Stimulated activated CD8-positive, alpha-beta memory T cell treated with anti-CD3 and anti-CD28 coated beads, Interleukin-12 subunit alpha, Interleukin-12 subunit beta, amount 100 ng/mL, for 4 hours (primary cell): ENCODE measurements around the gene RBP5.

Source experiments
- DNase-seq: peaks from one replicate; pipeline ENCODE4 v3.0.0-alpha.2; 2020; ENCODE audit warnings: low read depth

Gene RBP5

DNA sequence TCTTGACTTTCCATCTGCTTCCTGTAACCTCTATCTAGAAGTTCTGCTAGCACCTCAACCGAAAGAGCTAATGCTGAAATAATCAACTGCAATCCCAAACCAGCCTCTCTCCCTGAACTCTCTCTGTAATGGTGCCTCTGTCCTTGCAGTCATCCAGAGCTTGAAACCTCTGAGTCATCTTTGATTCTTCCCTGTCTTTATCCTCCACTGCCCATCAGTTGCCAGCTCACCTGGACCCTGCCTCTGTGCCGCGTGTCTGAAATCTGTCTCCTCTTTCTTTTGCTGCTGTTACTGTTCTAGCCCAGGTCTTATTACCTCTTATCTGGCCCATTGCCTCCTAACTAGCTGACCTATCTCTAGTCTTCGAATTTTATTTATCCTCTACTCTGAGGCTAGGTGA, 17.0 kb upstream of the RBP5 start:
- no peak for DNase-seq

DNA sequence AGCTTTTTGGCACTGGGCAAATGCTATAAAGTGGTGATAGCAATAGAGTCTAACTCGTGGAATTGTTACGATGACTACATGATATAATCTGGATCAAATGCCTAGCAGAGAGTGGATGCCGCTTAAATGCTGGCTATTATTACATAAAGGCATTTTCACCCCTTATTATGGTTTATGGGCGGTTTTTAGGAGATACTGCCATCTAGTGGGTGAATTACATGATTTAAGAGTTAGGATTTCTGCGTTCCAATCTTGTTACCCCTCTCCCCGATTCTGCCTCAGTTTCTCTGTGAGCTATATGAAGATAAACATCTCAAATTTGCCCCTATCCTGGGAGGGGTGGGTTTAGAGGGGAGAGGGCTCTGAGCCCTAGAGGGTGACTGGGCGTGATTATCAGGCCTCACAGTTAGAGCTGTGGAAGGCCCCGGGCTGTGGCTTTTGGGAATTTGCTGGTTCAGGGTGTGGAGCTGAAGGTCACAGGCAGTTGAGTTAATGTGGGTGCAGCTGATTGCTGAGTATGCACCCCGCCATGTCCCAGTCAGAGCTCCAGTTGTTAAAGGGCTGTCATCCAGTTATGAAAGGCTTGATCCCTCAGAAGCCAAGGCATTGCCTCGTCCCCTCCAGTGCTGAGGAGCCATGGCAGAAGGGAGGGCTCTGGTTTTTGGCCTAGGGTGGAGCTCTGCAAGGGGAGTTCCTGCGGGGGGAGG, 15.9 kb upstream of the RBP5 start:
- no peak for DNase-seq

DNA sequence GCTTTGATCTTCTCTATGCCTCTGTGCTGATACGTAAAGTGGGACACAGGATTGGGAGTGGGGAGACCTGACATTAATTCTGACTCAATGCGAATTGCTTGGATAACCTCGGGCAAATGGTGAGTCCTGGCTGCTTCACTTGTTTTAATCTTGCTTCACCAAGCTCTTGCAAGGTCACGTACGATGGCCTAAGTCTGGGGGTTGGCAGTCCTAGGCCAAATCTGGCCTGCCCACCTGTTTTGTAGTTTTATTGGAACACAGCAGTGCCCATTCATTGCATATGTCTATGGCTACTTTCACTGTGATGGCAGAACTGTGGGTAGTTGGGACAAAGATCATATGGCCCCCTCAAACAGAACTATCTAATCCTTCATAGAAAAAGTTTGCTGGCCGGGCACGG, 14.9 kb upstream of the RBP5 start:
- no peak for DNase-seq

DNA sequence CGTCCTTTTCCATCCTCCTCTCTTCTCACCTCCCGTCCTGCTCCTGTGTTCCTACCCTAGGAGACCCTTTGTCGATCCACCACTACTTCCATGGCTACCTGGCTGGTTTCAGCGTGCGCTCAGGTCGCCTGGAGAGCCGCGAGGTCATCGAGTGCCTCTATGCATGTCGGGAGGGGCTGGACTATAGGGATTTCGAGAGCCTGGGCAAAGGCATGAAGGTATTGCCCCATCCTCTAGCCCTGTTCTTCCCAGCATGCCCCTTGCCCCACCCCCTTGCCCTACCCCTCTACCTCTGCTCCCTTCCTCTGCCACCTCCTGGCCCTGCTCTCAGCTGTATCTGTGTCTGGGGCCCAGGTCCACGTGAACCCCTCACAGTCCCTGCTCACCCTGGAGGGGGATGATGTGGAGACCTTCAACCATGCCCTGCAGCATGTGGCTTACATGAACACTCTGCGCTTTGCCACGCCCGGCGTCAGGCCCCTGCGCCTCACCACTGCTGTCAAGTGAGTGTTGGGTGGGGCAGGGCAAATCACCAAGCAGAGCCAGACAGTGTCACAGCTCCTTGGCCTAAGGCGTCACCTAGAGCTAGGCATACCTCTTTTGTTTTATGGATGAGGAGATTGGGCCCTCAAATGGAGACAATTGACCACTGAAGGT, 14.2 kb upstream of the RBP5 start:
- DNase-seq, result no peak

DNA sequence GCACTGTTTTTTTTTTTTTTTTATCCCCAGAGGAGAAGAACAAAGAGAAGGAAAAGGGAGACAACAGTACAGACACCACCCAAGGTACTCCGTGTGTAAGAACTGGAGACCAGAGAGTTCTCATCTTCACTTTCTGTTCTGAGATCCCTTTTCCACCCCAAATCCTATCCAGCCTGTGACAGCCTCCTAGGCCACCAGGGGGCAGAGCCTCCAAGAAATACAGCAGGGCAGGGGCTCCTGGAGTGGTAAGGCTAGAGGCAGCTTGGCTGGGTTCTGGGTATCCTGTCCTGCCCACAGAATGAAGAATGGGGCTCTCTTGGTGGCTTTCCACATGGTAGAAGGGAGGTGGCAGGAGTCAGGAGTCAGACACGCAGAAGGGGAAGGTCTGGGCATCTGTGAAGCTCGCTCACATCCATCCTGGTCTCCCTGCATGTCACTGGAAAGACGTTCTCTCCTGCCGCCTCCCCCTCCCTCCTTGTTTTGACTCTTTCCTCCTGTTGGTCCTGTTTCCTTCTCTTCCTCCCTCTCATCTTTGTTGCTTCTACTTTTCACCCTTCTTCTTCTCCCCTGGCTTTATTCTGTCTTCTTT, 13.5 kb upstream of the RBP5 start:
- DNase-seq, result no peak

DNA sequence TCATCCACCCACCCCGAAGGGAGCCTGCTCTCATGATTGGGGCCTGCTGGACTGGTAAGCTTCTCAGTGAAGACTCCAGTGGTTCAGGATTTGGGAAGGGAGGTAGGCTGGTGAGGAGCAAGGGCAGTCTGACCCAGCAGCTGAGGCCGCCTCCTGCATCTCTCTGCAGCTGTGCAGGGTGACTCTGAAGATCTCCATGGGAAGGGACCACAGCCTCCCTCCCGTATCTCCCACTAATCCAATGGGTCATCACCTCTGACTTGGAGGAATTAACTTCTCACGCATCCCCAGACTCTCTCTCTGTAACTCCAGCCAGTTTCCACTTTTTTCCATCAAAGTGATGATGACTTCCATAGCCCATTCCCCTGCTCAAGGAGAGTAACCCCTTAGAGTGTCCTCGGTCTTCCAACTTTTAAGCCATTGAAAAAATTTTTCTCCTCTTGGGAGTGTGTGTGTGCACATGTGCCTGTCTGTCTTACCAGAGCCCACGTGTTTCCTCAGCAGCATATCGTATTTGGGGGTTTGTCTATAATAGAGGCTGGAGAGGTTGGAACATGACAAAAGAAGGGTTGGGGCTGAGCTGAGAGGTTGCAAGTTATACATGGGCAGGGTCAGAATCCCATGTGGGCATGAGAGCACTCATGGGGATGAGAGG, 12.8 kb upstream of the RBP5 start:
- DNase-seq, result no peak

DNA sequence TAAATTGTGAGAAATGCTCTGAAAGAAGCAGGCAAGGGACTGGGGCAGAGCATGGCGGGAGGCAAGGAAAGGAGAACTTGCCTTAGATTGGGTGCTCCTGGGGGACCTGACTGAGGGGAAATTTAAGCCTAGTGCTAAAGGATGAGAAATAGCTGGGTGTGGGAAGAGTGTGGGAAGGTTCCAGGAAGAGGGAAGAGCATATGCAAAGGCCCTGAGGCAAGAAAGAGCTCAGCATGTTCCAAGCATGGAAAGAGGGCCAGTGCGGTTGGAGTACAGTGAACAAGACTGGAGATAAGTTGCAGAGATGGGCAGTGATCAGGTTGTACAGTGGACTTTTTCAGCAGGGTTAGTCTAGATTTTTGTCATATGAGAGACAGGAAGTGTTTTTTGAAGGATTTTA, 10.5 kb upstream of the RBP5 start:
- no peak for DNase-seq

DNA sequence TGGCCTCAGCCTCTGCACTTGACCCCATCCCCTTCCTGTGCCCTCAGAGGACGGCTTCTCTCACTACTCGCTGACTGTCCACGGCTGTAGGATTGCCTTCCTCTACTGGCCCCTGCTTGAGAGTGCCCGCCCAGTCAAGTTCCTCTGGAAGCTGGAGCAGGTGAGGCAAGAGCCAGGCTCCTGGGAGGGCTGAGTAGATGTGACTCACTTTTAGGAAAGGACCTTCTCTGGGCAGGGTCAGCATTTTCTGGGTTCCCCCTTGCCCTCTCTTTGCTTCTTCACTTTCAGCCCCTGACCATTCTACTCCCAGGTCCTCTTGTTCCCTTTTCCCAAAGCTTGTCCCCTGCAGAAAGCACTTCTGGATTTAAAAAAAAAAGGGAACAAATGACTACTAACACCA, 9.2 kb upstream of the RBP5 start:
- DNase-seq, result no peak

DNA sequence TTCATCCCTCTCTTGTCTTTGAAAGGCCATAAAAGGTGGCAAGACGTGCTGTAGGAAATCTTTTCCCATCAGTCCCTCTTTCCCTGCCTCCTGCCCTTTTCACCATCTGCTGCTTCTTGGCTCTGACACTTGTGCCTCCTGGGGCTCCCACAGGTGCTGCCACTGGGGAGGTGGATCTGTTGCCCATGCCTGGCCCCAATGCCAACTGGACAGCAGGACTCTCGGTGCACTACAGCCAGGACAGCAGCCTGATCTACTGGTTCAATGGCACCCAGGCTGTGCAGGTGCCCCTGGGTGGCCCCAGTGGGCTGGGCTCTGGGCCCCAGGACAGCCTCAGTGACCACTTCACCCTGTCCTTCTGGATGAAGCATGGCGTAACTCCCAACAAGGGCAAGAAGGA, 8.0 kb upstream of the RBP5 start:
- DNase-seq, result no peak

DNA sequence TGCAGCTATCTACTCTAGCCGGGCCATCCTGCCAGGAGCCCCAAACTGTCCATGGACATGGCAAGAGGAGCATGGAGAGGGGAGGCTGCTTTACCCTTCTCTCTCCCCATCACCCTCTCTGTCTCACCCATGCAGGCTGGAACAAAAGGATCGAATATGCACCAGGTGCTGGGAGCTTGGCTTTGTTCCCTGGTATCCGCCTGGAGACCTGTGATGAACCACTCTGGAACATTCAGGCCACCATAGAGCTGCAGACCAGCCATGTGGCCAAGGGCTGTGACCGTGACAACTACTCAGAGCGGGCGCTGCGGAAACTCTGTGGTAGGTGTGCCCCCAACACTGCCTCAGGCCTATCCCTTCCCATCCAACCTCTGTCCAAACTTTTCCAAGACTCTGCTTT, 7.4 kb upstream of the RBP5 start:
- no peak for DNase-seq

DNA sequence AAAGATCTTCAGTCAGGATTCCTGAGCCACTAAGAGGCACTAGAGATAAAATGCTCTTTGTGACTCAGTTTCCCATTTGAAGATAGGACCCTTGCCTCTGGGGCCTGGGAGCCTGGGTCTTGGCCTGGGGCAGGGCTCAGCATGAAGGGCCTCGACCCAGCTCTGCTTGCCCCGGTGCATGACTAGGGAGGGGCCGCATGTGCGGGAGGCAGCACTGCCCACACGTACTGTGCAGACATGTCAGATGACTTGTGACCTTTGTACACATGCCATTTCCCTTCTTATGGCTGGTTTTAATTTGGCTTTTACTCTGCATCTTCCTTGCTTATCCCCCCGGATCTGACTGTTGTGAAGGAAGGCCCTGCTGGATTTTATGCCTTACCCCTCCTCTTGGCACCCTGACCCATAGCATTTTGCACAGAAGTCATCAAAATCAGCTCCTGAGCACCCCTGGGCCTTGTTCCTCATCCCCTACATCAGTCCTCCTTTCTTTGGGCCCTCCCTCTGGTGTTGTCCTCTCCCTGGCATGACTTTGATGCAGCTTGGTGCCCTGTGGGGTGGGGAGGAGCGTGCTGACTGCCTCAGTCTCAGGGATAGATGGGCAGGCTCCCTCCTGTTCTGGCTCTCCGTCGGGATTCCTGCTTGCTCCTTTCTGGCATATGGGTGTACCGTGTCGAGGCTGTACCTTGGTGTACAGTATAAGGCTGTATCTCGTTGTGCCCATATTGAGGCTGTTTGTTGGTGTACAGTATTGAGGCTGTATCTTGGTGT, 5.9 kb upstream of the RBP5 start:
- no peak for DNase-seq

DNA sequence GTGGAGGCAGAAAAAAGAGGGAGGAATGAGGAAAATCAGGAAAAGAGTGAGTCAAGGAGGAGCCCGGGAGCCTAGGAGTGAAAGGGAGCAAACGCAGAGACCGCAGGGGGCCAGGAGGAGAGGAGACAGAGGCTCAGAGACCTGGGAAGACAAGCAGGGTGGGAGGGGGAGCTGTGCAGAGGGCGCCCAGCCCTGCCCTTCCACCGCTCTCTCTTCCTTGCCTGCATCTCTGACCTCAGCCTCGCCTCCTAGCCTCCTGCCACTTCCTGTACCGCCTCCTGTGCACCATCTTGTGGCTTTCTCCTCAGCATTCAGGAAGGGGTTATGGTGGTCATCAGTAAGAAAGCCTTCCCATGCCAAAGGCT, 2.8 kb upstream of the RBP5 start:
- no peak for DNase-seq

DNA sequence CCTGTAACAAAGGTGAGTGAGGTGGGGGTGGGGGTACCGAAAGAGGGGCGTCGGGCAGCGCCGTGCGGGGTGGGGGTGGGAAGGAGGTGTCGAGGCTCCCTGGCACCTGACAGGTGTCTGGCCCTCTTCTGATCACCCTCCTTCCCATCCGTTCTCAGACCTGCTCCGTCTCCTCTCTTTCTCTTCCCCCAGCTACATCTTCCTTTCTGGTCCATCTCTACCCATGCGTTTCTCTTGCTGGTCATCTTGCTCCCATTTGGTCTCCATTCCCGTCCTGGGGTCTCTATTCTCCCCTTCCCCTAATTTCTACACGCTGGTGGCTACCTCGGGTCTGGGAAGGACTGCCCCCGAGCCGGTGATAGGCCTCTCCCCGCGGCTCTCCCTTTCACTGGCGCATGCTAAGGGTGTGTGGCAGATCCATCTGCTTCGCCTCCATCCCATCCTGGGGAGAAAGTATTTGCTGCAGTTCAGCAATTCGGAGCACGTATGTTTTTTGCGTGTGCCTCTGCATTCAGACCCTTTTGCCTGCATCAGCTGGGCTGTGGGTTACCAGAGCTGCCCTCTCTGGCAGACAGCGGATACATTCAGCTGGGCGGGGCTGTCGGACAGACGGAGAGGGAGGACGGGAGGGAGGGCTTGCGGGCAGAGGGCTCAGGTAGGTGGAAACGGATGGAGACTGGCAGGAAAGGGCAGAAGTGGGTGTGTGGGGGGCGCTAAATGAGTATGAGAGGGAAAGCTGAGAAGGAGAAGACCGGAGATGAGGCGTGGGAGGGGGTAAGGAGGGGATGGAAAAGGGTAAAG, 2.2 kb upstream of the RBP5 start:
- DNase-seq, result peak; percentile 36

DNA sequence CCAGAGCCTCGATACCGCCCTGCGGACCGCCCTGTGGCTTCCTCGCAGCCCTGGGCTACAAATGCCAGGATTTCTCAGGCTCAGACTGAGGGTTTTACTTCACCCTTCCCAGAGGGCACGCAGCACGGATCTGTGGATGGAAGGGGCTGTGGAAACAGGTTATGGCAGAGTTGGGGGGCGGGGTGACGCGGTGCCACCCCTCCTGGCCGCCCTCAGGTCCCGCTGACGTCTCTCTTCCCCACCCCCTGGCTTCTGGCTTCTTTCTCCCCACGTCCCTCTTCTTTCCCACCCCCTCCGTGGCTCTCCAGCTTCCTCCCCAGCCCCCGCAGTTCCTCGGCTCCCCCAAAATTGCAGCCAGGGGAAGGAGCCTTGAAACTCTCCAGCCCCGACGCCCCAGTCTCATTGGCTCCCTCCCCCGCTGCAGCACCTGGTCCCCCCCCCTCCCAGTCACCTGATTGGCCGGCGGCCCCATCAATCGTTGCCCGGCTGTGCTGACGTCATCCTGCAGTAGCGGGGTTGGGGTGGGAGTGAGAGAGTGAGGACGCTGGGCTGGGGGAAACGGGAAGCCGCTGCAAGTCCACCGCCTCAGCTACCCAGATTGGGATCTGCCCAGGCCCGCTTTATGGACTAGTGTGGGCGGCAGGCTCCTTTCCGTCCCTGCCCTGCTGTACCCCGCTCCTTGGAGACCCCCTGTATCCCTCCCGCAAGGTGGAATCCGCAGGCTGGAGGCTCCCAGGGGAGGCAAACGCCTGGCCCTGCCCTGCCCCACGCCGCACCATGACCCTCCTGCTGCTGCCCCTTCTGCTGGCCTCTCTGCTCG, 1.4 kb upstream of the RBP5 start, which contains the start of gene CLSTN3:
Gene CLSTN3 (plus strand): TSS at position 500 of the 820 bp plus-strand sequence. CDS start 278 bp downstream, at position 778.
- DNase-seq, result peak; percentile 73

DNA sequence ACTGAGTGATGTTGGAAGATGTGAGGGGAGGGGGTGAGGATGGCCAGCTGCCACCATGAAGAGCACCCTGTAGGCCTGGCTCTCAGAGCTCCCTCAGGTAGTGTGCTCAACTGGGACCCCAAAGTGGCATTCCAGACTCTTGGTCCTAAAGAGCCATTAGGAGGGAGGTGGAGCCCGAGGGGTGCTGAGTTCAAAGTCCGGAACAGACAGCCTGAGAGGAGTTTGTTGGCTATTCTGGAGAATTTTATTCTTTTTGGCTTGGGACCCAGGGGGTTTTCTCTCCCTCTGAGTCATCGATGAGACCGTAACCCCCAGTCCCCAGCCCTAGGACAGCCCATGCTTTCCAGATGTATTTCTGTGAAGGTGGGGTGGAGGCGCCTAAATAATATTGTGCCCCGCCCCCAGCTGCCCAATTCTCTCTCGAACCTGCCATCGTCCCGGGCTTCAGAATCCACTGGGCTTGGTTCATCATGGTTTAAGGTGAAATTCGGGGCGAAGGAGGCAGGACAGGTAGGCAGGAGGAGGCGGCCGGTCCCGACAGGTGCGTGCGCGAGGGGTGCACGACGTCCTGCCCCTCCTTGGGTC, 690 bp upstream of the RBP5 start:
- DNase-seq, result no peak

DNA sequence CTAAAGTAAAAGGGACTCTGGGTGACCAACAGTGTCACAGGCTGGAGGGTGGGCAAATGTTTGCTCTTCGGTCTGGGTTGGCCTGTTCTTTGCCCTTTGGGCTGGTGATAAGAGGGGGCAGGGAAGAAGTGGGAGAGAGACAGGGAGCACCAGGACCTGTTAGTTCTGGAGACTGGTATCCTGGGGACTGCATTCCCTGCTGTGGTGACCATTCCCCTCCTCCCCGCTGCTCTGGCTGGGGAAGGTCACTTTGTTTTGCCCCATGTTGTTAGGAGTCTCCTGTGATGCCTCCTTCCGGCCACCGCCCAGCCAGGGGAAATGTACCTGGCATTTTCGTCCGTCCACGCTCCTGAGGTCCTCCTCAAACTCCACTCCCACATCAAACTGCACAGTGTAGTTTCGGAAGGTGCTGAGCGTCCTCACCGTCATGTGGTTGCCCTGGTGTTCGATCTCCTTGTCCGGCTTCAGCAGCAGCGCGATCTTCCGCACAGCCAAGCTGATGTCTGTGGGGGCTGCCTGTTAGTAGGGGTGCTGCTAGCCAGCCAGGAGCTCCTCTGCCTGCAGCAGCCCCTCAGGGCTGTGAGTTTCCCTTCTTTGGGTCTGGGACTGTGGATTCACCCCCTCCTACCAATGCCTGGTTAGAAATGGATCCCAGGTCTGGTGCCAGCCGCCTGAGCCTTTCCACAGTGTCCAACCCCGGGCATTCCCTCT, 618 bp downstream of the RBP5 start:
- DNase-seq, result no peak

DNA sequence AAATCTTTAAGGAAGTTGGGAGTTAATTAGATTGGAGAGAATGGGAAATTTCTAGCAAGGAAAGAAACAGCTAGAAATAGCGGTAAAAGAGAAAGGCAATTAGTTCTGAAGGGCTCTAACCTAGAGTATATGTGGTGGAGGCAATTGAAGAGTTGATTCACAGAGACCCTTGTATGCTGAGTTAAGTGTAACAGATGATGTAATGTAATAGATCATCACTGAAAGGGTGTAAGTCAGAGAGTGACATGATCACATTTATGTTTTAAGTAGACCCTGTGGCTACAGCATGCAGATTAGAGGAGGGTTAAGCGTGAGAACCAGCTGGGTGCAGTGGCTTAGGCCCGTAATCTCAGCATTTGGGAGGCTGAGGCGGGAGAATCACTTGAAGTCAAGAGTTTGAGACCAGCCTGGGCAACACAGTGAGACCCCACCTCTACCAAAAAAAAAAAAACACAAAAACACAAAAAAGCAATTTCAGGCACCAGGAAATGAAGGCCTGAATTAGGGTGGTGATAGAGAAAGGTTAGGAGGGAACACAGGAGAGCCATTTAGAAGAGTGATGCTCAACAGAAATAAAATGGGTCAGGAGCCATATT, 3.0 kb downstream of the RBP5 start:
- no peak for DNase-seq

DNA sequence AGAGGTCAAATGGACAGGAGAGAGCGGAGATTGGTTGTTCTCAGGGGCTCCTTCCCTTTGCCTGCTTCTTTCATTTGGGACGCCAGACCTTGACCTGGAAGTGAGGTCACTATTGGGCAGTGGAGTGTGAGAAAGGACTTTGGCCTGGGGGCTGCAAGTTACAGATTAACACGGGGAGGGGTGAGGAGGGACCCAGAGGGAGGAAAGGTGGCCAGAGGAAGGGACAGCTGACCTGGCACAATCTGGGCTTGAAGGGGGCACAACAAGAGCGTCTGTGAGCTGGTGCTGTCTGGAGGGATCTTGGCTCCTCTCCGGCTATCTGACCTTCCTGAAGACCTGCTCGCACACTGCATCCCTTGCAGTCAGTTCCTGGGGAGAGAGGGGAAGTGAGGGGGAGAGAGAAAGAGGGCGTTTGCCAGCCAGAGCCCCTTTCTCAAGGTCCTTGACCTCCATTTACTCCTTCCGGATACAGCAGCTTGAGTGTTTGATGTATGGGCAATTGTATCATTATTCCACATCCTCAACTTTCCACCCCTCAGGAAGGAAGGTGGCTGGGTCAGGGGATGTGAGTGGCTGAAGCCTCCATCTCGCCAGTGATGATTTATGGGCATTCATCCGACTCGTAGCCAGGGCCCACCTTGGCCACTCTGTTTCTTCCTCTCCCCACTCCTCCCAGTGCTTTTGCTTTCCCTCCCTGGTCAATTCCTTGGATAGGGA, 4.7 kb downstream of the RBP5 start:
- no peak for DNase-seq
